B cell (primary cell): ENCODE data around the gene KRTAP10-5. TPM values are rescaled to one million over a fixed set of nuclear protein-coding genes. Genes with fewer than 3 reads are reported as not detected.

Experiments used
- ATAC-seq: fragments of 200-7000 bp; cut with Tn5 transposase; one replicate; pipeline ENCODE4 v1.10.0; 2021; ENCODE audit warnings: low read depth, mild to moderate bottlenecking, moderate number of reproducible peaks, moderate library complexity
- CTCF ChIA-PET: fragments of 350-600 bp; sonication (Branson Sonifier 250); formaldehyde crosslinking; loops from one replicate; lab custom pipeline; 2021; ENCODE audit warnings: antibody characterized with exemption, inconsistent platforms; lab: Charles Lee
- POLR2A ChIA-PET: fragments of 350-600 bp; sonication (Branson Sonifier 250); formaldehyde crosslinking; loops from one replicate; lab custom pipeline; 2021; ENCODE audit warnings: antibody characterized with exemption; lab: Charles Lee
- DNase-seq: peaks from one replicate; pipeline ENCODE4 v3.0.0; 2013
- H2AFZ ChIP-seq: 2 replicates; pipeline ENCODE4 v1.6.1; 2012; ENCODE audit warnings: mild to moderate bottlenecking, low read depth, low read length; ENCODE audit not compliant: insufficient read depth, poor library complexity, severe bottlenecking
- H3K27ac ChIP-seq, 2 donors: 1 replicate in 1 of 2; 2 replicates in 1 of 2; pipeline ENCODE4 v1.5.1; 2012 to 2013; ENCODE audit warnings: low read length in 2 of 2, mild to moderate bottlenecking in 2 of 2, moderate library complexity in 1 of 2
- H3K27me3 ChIP-seq, 4 experiments: fragments of 200-600 bp in 1 of 4; sonication (generic) in 1 of 4; replicated peaks in 1 of 4; 1 replicate in 2 of 4; 2 replicates in 2 of 4; pipeline versions ENCODE4 v1.6.1 to v1.7.0; 2013 to 2016; ENCODE audit warnings: low read length in 3 of 4, mild to moderate bottlenecking in 2 of 4, mixed read lengths in 1 of 4, moderate library complexity in 1 of 4; ENCODE audit not compliant: insufficient read depth in 4 of 4, control insufficient read depth in 3 of 4; ENCODE audit errors: control extremely low read depth in 1 of 4
- H3K36me3 ChIP-seq, 2 experiments: replicated peaks in 1 of 2; 1 replicate in 1 of 2; 2 replicates in 1 of 2; pipeline versions ENCODE4 v1.6.1 to v1.7.1; 2013; ENCODE audit warnings: low read length in 1 of 2; ENCODE audit not compliant: insufficient read depth in 2 of 2, control insufficient read depth in 1 of 2; ENCODE audit errors: control extremely low read depth in 1 of 2, extremely low read depth in 1 of 2
- H3K4me1 ChIP-seq, 2 donors: fragments of 200-600 bp in 1 of 2; sonication (generic) in 1 of 2; 1 replicate in 1 of 2; 2 replicates in 1 of 2; pipeline versions ENCODE4 v1.5.1 to v1.6.1; 2013 to 2017; ENCODE audit warnings: low read length in 2 of 2; ENCODE audit not compliant: control insufficient read depth in 2 of 2, insufficient read depth in 2 of 2
- H3K4me2 ChIP-seq: replicated peaks from 2 replicates; pipeline ENCODE3; 2012; ENCODE audit warnings: mild to moderate bottlenecking, low read depth, low read length; ENCODE audit not compliant: poor library complexity, severe bottlenecking
- H3K4me3 ChIP-seq, 5 experiments: fragments of 200-600 bp in 1 of 5; sonication (generic) in 1 of 5; 1 replicate in 3 of 5; 2 replicates in 2 of 5; pipeline versions ENCODE4 v1.5.1 to v1.7.0; 2011 to 2016; ENCODE audit warnings: low read length in 4 of 5, mild to moderate bottlenecking in 4 of 5, low read depth in 2 of 5, control low read depth in 1 of 5, moderate library complexity in 1 of 5; ENCODE audit not compliant: insufficient read depth in 1 of 5; ENCODE audit errors: control extremely low read depth in 1 of 5, extremely low read depth in 1 of 5
- H3K79me2 ChIP-seq: fragments of 200-600 bp; sonication (generic); one replicate; pipeline ENCODE4 v1.6.0; 2016; ENCODE audit warnings: low read length; ENCODE audit not compliant: control insufficient read depth, insufficient read depth
- H3K9ac ChIP-seq: fragments of 200-600 bp; sonication (generic); 2 replicates; pipeline ENCODE4 v1.6.1; 2017; ENCODE audit warnings: mild to moderate bottlenecking, low read length, moderate library complexity
- H3K9me3 ChIP-seq, 3 donors: one replicate each; pipeline versions ENCODE4 v1.6.1 to v1.7.1; 2013; ENCODE audit warnings: low read length in 2 of 3; ENCODE audit not compliant: control insufficient read depth in 2 of 3, insufficient read depth in 1 of 3; ENCODE audit errors: control extremely low read depth in 1 of 3
- H4K20me1 ChIP-seq: 2 replicates; pipeline ENCODE4 v1.6.0; 2012; ENCODE audit warnings: mild to moderate bottlenecking, low read length; ENCODE audit not compliant: insufficient read depth, control insufficient read depth, poor library complexity, severe bottlenecking
- H3K27ac Mint-ChIP-seq: one replicate; pipeline ENCODE4 v1.8.0; 2021; ENCODE audit warnings: mixed read lengths
- H3K27me3 Mint-ChIP-seq: one replicate; pipeline ENCODE4 v1.8.0; 2021; ENCODE audit warnings: mixed read lengths
- H3K4me1 Mint-ChIP-seq: one replicate; pipeline ENCODE4 v1.8.0; 2021; ENCODE audit warnings: mixed read lengths
- H3K4me3 Mint-ChIP-seq: one replicate; pipeline ENCODE4 v1.8.0; 2021; ENCODE audit warnings: mixed read lengths
- H3K9me3 Mint-ChIP-seq: one replicate; pipeline ENCODE4 v1.8.0; 2022; ENCODE audit warnings: mixed read lengths; ENCODE audit not compliant: insufficient read depth
- CTCF ChIP-seq: fragments of 200-600 bp; IDR thresholded peaks from one replicate; pipeline ENCODE4 v1.8.0; 2022; ENCODE audit warnings: antibody characterized with exemption, mild to moderate bottlenecking
- EZH2 ChIP-seq: IDR thresholded peaks from 2 replicates; pipeline ENCODE4 v1.6.1; 2012; ENCODE audit warnings: borderline replicate concordance, low read depth, mild to moderate bottlenecking, moderate library complexity, low read length; ENCODE audit not compliant: insufficient read depth, poor library complexity, severe bottlenecking
- WGBS: methylation state at CpG from one replicate; pipeline ENCODE4 v1.1.5; 2013; ENCODE audit warnings: missing lambda C conversion rate; ENCODE audit not compliant: insufficient coverage; 5-methylcytosine and 5-hydroxymethylcytosine counted together
- intact Hi-C: fragments of 100-400 bp; cut with micrococcal nuclease; formaldehyde crosslinking; loops from one replicate; pipeline ENCODE4 v1.10.0; 2022
- polyA plus RNA-seq: library from polyadenylated mRNA; depleted of rRNA; stranded (reverse); fragments of >200 nt; gene quantifications from 2 replicates; pipeline ENCODE4 v1.2.3, GENCODE V29; 2012
- total RNA-seq, 2 donors: library from RNA; stranded (reverse); fragments of 120-200 nt in 1 of 2; gene quantifications; 1 replicate in 1 of 2; 2 replicates in 1 of 2; pipeline versions ENCODE4 v1.2.3 to v1.2.4, GENCODE V29; 2013 to 2022

Gene KRTAP10-5
- total and polyA plus RNA-seq, 2 donors (not counting 1 experiment from before 2014, with no cell fraction given) = not detected

DNA sequence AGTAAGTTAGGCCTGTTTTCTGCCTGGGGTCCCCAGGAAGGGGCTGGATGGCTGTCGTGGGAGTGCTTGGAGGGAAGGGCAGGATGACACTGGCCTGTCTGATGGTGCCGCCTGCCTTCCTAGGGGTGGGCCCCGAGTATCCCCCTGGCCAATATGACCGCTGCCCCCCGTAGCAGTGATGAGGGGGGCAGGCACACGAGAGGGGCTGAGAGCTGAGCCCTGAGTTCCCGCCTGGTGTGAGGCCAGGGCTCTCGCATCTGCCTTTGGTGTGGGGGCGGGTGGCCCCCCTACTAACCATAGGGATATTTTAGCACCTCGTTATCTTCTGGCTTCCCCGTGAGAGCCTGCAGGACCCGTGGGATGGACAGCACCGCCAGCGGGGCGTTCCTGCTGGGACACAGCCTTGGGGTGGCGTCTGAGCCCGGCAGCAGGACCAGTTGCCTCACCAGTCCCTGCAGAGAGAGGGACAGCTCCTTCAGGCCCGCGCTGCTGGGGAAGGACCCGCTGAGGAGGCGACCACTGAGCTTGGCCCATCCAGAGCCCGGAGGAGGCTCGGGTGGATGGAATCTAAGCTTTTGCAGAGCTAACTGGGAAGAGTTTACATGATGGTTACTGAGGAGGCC lies 50.8 kb downstream of the KRTAP10-5 start:
- H3K79me2 ChIP-seq = no peaks in the 10 kb centered on the region
- H3K4me2 ChIP-seq = no peak overlapping the region
- H3K4me3 Mint-ChIP-seq = no peak overlapping the region
- no peak overlapping the region for H3K9ac ChIP-seq
- H3K4me3 ChIP-seq = no peak overlapping the region
- H4K20me1 ChIP-seq = no peaks in the 10 kb centered on the region
- TF ChIP-seq EZH2 = no peak
- no peak for TF ChIP-seq CTCF
- no peak overlapping the region for H3K27ac ChIP-seq
- no peak overlapping the region for H2AFZ ChIP-seq
- H3K27ac Mint-ChIP-seq = no peak overlapping the region
- ATAC-seq (no peak), DNase-seq (no peak)
- peaks cover 8% of the 10 kb centered on the region for H3K27me3 Mint-ChIP-seq
- 81% methylated on average over 22 of the region's 23 CpGs for WGBS
- ChIA-PET POLR2A (no interaction called here), CTCF (no interaction called here)
- H3K27me3 ChIP-seq = no peaks in the 10 kb centered on the region
- H3K36me3 ChIP-seq = no peaks in the 10 kb centered on the region
- peaks cover 0 to 3% (median 0%) of the 10 kb centered on the region in 3 donors for H3K9me3 ChIP-seq
- H3K4me1 ChIP-seq = no peaks in the 10 kb centered on the region
- intact Hi-C loops = no loop called here
- no peaks in the 10 kb centered on the region for H3K4me1 Mint-ChIP-seq
- no peaks in the 10 kb centered on the region for H3K9me3 Mint-ChIP-seq

Other genes with a start within 250 kb of the KRTAP10-5 start
- 62.4 and 69.2 TPM in 2 replicates for gene CFAP410, start 241.2 kb downstream of the KRTAP10-5 start, total RNA-seq
- 90.9 and 98.8 TPM in 2 replicates for gene CFAP410, start 241.2 kb downstream of the KRTAP10-5 start, polyA plus RNA-seq
- 1.4 and 1.6 TPM in 2 replicates for gene TRPM2, start 227.0 kb downstream of the KRTAP10-5 start, total RNA-seq
- gene TRPM2, start 227.0 kb downstream of the KRTAP10-5 start, polyA plus RNA-seq = 5.4 and 8.4 TPM in 2 replicates
- gene LRRC3, start 125.1 kb downstream of the KRTAP10-5 start, total RNA-seq = 3.3 and 3.8 TPM in 2 replicates
- 0.36 and 0.46 TPM in 2 replicates for gene LRRC3, start 125.1 kb downstream of the KRTAP10-5 start, polyA plus RNA-seq
- not detected in 2 replicates for gene KRTAP10-1, start 40.4 kb downstream of the KRTAP10-5 start, total RNA-seq
- not detected in 2 replicates for gene KRTAP10-1, start 40.4 kb downstream of the KRTAP10-5 start, polyA plus RNA-seq
- not detected in 2 replicates for gene KRTAP10-2, start 29.1 kb downstream of the KRTAP10-5 start, total RNA-seq
- gene KRTAP10-2, start 29.1 kb downstream of the KRTAP10-5 start, polyA plus RNA-seq = not detected in 2 replicates
- gene KRTAP10-3, start 21.8 kb downstream of the KRTAP10-5 start, total RNA-seq = not detected in 2 replicates
- gene KRTAP10-3, start 21.8 kb downstream of the KRTAP10-5 start, polyA plus RNA-seq = 0.19 and 0.40 TPM in 2 replicates
- not detected in 2 replicates for gene KRTAP10-4, start 6.9 kb downstream of the KRTAP10-5 start, total RNA-seq
- not detected in 2 replicates for gene KRTAP10-4, start 6.9 kb downstream of the KRTAP10-5 start, polyA plus RNA-seq
- not detected in 2 replicates for gene KRTAP10-6, start 11.9 kb upstream of the KRTAP10-5 start, total RNA-seq
- not detected in 2 replicates for gene KRTAP10-6, start 11.9 kb upstream of the KRTAP10-5 start, polyA plus RNA-seq
- not detected in 2 replicates for gene KRTAP10-7, start 20.0 kb upstream of the KRTAP10-5 start, total RNA-seq
- gene KRTAP10-7, start 20.0 kb upstream of the KRTAP10-5 start, polyA plus RNA-seq = not detected in 2 replicates
- not detected in 2 replicates for gene KRTAP10-8, start 31.5 kb upstream of the KRTAP10-5 start, total RNA-seq
- gene KRTAP10-8, start 31.5 kb upstream of the KRTAP10-5 start, polyA plus RNA-seq = not detected in 2 replicates
- gene KRTAP10-9, start 46.5 kb upstream of the KRTAP10-5 start, total RNA-seq = not detected in 2 replicates
- not detected in 2 replicates for gene KRTAP10-9, start 46.5 kb upstream of the KRTAP10-5 start, polyA plus RNA-seq
- not detected in 2 replicates for gene KRTAP10-10, start 56.8 kb upstream of the KRTAP10-5 start, total RNA-seq
- gene KRTAP10-10, start 56.8 kb upstream of the KRTAP10-5 start, polyA plus RNA-seq = not detected in 2 replicates
- gene KRTAP10-11, start 65.8 kb upstream of the KRTAP10-5 start, total RNA-seq = not detected in 2 replicates
- gene KRTAP10-11, start 65.8 kb upstream of the KRTAP10-5 start, polyA plus RNA-seq = not detected in 2 replicates
- gene KRTAP12-4, start 74.1 kb upstream of the KRTAP10-5 start, total RNA-seq = not detected in 2 replicates
- not detected in 2 replicates for gene KRTAP12-4, start 74.1 kb upstream of the KRTAP10-5 start, polyA plus RNA-seq
- gene KRTAP12-3, start 77.3 kb upstream of the KRTAP10-5 start, total RNA-seq = not detected in 2 replicates
- not detected in 2 replicates for gene KRTAP12-3, start 77.3 kb upstream of the KRTAP10-5 start, polyA plus RNA-seq
- gene KRTAP12-2, start 86.3 kb upstream of the KRTAP10-5 start, total RNA-seq = not detected in 2 replicates
- not detected in 2 replicates for gene KRTAP12-2, start 86.3 kb upstream of the KRTAP10-5 start, polyA plus RNA-seq
- gene KRTAP12-1, start 101.6 kb upstream of the KRTAP10-5 start, total RNA-seq = not detected in 2 replicates
- not detected in 2 replicates for gene KRTAP12-1, start 101.6 kb upstream of the KRTAP10-5 start, polyA plus RNA-seq
- not detected in 2 replicates for gene KRTAP10-12, start 116.6 kb upstream of the KRTAP10-5 start, total RNA-seq
- not detected in 2 replicates for gene KRTAP10-12, start 116.6 kb upstream of the KRTAP10-5 start, polyA plus RNA-seq
- gene TSPEAR, start 131.0 kb upstream of the KRTAP10-5 start, total RNA-seq = not detected in 2 replicates
- not detected in 2 replicates for gene TSPEAR, start 131.0 kb upstream of the KRTAP10-5 start, polyA plus RNA-seq
- 96.4 and 97.2 TPM in 2 replicates for gene UBE2G2, start 221.2 kb upstream of the KRTAP10-5 start, total RNA-seq
- gene UBE2G2, start 221.2 kb upstream of the KRTAP10-5 start, polyA plus RNA-seq = 109 and 133 TPM in 2 replicates
- gene SUMO3, start 237.5 kb upstream of the KRTAP10-5 start, total RNA-seq = 34.6 and 37.6 TPM in 2 replicates
- 44.8 and 94.9 TPM in 2 replicates for gene SUMO3, start 237.5 kb upstream of the KRTAP10-5 start, polyA plus RNA-seq